ENCODE data around the gene CRB1. TPM values are rescaled to one million over a fixed set of nuclear protein-coding genes. Genes with fewer than 3 reads are reported as not detected.

CRB1 gene
- total RNA-seq, 1 experiment from 2014 or later = not detected

DNA sequence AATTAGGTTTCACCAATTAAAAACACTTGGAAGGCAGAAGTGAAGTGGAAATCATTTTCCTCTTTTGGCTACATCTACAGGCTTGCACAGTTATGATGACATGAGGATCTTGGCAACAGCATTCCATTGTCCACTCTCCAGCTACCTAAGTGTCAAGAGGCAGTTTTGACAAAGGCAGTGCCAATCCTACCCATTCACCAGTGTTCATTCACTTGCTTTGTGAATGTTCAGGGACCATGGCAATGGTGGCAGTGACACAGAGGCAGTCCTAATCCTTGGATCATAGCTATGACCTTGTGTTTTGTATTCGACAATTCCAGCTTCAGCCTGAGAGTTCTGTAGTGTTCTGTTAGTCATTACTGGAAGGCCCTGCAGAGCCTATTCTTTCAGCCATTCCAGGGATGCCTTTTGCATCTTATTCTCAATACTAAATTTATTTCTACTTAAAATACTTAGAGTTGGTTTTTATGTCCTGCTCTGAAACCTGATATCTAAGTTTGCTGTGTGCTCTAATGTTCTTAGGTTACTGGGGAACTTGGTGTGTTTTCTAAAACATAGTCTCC lies 36.7 kb downstream of the CRB1 start:
- no TSS peak for BruUV-seq (replicated peaks)
- no peaks in the 10 kb centered on the region for H3K4me1 ChIP-seq (replicated peaks; ENCODE audit: insufficient read depth)
- no peak overlapping the region for H3K4me2 ChIP-seq
- TF ChIP-seq EZH2 (IDR thresholded peaks at IDR 0.05; ENCODE audit: low read depth) = no peak
- H2AFZ ChIP-seq = no peak overlapping the region
- H3K36me3 ChIP-seq (ENCODE audit: low read depth) = no peaks in the 10 kb centered on the region
- intact Hi-C loops (cut with micrococcal nuclease; ENCODE audit: unreplicated experiment) = no loop called here
- H3F3A ChIP-seq (ENCODE audit: insufficient read depth, low read depth) = no peaks in the 10 kb centered on the region
- ChIA-PET POLR2A (ENCODE audit: unreplicated experiment) (no interaction called here), CTCF (no interaction called here)
- no peak for DNase-seq
- H3K9me3 ChIP-seq (ENCODE audit: insufficient read depth, low read depth) = peaks cover 3% of the 10 kb centered on the region
- H3K27ac ChIP-seq = no peak overlapping the region
- no peaks in the 10 kb centered on the region for H3K9me2 ChIP-seq (ENCODE audit: insufficient read depth)
- H3K4me3 ChIP-seq = no peak overlapping the region
- no peaks in the 10 kb centered on the region for H3K27me3 ChIP-seq (ENCODE audit: insufficient read depth, low read depth)
- H3K79me2 ChIP-seq (ENCODE audit: low read depth) = no peaks in the 10 kb centered on the region
- no peaks in the 10 kb centered on the region for H4K20me1 ChIP-seq (ENCODE audit: insufficient read depth)

DNA sequence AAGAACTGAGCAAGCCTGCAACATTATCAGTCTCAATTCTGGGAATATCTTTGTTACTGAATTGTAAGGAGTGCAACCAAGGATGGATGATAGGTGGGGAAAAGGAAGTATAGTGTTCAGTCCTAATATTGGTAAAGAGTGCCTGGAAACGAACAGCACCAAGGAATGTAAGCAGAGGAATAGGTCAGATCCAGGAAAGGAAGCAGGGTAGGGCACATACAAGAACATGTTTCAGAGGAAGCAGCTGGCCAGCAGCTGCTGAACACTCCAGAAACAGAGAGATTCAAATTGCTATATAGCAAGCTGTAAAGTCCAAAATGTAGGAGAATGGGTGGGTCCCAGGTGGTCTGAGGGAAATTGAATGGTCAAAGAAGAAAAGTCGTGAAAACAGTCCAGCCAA lies 37.9 kb downstream of the CRB1 start:
- Histone ChIP-seq H3F3A (ENCODE audit: insufficient read depth, low read depth) (no peaks in the 10 kb centered on the region), H3K4me3 (no peak overlapping the region), H3K4me1 (replicated peaks; ENCODE audit: insufficient read depth) (no peaks in the 10 kb centered on the region), H3K36me3 (ENCODE audit: low read depth) (no peaks in the 10 kb centered on the region), H3K9me2 (ENCODE audit: insufficient read depth) (0 out of 2 replicates have a peak, but pooled peaks cover 2% of the 10 kb centered on the region), H3K27me3 (ENCODE audit: insufficient read depth, low read depth) (no peaks in the 10 kb centered on the region), H3K9me3 (ENCODE audit: insufficient read depth, low read depth) (peaks cover 3% of the 10 kb centered on the region), H2AFZ (no peak overlapping the region), H3K4me2 (no peak overlapping the region), H3K27ac (no peak overlapping the region), H4K20me1 (ENCODE audit: insufficient read depth) (no peaks in the 10 kb centered on the region), H3K79me2 (ENCODE audit: low read depth) (no peaks in the 10 kb centered on the region)
- no TSS peak for BruUV-seq (replicated peaks)
- intact Hi-C loops (cut with micrococcal nuclease; ENCODE audit: unreplicated experiment) = no loop called here
- DNase-seq = no peak
- TF ChIP-seq, protein P1, sequence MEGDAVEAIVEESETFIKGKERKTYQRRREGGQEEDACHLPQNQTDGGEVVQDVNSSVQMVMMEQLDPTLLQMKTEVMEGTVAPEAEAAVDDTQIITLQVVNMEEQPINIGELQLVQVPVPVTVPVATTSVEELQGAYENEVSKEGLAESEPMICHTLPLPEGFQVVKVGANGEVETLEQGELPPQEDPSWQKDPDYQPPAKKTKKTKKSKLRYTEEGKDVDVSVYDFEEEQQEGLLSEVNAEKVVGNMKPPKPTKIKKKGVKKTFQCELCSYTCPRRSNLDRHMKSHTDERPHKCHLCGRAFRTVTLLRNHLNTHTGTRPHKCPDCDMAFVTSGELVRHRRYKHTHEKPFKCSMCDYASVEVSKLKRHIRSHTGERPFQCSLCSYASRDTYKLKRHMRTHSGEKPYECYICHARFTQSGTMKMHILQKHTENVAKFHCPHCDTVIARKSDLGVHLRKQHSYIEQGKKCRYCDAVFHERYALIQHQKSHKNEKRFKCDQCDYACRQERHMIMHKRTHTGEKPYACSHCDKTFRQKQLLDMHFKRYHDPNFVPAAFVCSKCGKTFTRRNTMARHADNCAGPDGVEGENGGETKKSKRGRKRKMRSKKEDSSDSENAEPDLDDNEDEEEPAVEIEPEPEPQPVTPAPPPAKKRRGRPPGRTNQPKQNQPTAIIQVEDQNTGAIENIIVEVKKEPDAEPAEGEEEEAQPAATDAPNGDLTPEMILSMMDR (conservative IDR thresholded peaks at IDR 0.05) = no peak
- no peak for TF ChIP-seq EZH2 (IDR thresholded peaks at IDR 0.05; ENCODE audit: low read depth)
- ChIA-PET CTCF (no interaction called here), POLR2A (ENCODE audit: unreplicated experiment) (no interaction called here)

DNA sequence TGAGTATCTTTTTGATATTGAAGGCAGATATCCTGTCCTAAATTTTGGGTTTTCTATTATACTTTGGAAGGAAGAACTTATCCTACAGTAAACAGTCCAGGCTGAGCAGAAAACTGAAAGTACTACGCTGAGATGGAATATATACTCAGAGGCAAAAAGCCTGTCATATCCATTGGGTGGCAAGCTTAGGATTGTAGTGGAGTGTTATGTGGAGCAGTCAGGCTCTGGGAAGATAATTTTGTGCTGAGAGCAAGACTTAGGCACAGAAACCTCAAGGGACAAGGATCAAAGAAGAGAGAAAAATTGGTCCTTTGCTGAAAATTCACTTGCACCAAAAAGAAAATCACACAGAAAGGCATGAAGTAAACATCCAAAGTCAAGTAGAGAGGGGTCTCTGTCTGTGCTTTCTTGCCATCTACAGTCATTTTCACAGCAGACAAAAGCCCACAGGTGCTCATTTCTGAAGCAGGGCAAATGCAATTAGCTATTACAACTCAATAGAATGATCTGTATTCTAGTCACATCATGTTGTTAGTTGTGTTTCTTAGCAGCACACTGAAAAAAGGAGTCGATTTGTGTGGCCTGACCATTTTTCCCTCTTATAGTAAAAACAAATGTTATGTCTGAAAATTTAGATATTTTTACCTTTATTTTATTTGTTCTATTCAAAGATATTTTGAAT lies 38.5 kb downstream of the CRB1 start:
- no peak for TF ChIP-seq EZH2 (IDR thresholded peaks at IDR 0.05; ENCODE audit: low read depth)
- TF ChIP-seq, protein P1 (conservative IDR thresholded peaks at IDR 0.05) = no peak
- CTCF ChIA-PET = no interaction called here

More for the DNA sequence above, 38.5 kb downstream of the CRB1 start:
- POLR2A ChIA-PET (ENCODE audit: unreplicated experiment) = no interaction called here
- H3K9me3 ChIP-seq (ENCODE audit: insufficient read depth, low read depth) = peaks cover 3% of the 10 kb centered on the region
- no peaks in the 10 kb centered on the region for H3F3A ChIP-seq (ENCODE audit: insufficient read depth, low read depth)
- BruUV-seq (replicated peaks) = no TSS peak
- DNase-seq = no peak
- intact Hi-C loops (cut with micrococcal nuclease; ENCODE audit: unreplicated experiment) = no loop called here
- H2AFZ ChIP-seq = no peak overlapping the region
- no peaks in the 10 kb centered on the region for H4K20me1 ChIP-seq (ENCODE audit: insufficient read depth)
- no peaks in the 10 kb centered on the region for H3K4me1 ChIP-seq (replicated peaks; ENCODE audit: insufficient read depth)
- H3K4me2 ChIP-seq = no peak overlapping the region
- no peaks in the 10 kb centered on the region for H3K79me2 ChIP-seq (ENCODE audit: low read depth)
- H3K27me3 ChIP-seq (ENCODE audit: insufficient read depth, low read depth) = no peaks in the 10 kb centered on the region
- H3K27ac ChIP-seq = no peak overlapping the region
- H3K4me3 ChIP-seq = no peak overlapping the region
- no peaks in the 10 kb centered on the region for H3K36me3 ChIP-seq (ENCODE audit: low read depth)
- 0 out of 2 replicates have a peak, but pooled peaks cover 3% of the 10 kb centered on the region for H3K9me2 ChIP-seq (ENCODE audit: insufficient read depth)

Measured in PC-9 (cell line).